ENCODE data around the gene RIPPLY1. TPM values are rescaled to one million over a fixed set of nuclear protein-coding genes. Genes with fewer than 3 reads are reported as not detected.

RIPPLY1 gene
- total RNA-seq (1 to 10 TPM in 1 of 2 donors, not detected in 1; 1.2 TPM), polyA plus RNA-seq (1 to 10 TPM; 3.0 TPM)

GRCh38 chrX:106903291-106903824 is at the start of gene RIPPLY1:
RIPPLY1 (minus strand) TSS chrX:106903341; CDS start chrX:106903287, 54 bp downstream.
- H3K4me3 ChIP-seq (ENCODE audit: low read depth in 1 of 3, low read length in 3 of 3): peak within 1 kb of the TSS in 1 of 3 donors; percentile 15
- H3K9ac ChIP-seq (ENCODE audit: low read depth in 1 of 2, low read length in 2 of 2): peak within 1 kb of the TSS in 1 of 2 donors; percentile 64
- no peaks in the 10 kb centered on the region for H3K27me3 ChIP-seq (ENCODE audit: control insufficient read depth in 4 of 4, insufficient read depth in 4 of 4, low read length in 3 of 4)
- WGBS: 67% methylated on average over 1 of the region's 1 CpG
- TF ChIP-seq FOXA1 (IDR thresholded peaks at IDR 0.05) (no peak), EGR1 (IDR thresholded peaks at IDR 0.05; ENCODE audit: low read depth in 2 of 2) (no peak), NR2F2 (IDR thresholded peaks at IDR 0.05) (no peak), TAF1 (conservative IDR thresholded peaks at IDR 0.05) (no peak)
- H3K27ac ChIP-seq (ENCODE audit: low read depth in 1 of 2, low read length in 2 of 2): peak within 1 kb of the TSS; percentile 85 to 95
- no peak for DNase-seq (ENCODE audit: low spot score)
- H3K9me3 ChIP-seq (ENCODE audit: control insufficient read depth in 4 of 4, low read length in 3 of 4): no peaks in the 10 kb centered on the region
- H3K4me1 ChIP-seq (ENCODE audit: control insufficient read depth in 4 of 4, insufficient read depth in 4 of 4, low read length in 3 of 4): peaks cover 3 to 49% (median 32%) of the 10 kb centered on the region in 4 donors
- no peaks in the 10 kb centered on the region for H3K36me3 ChIP-seq (ENCODE audit: control insufficient read depth in 4 of 4, insufficient read depth in 3 of 4, low read depth in 1 of 4, low read length in 3 of 4)

- H3K4me1 ChIP-seq (ENCODE audit: control insufficient read depth in 4 of 4, insufficient read depth in 4 of 4, low read length in 3 of 4): peaks cover 4 to 13% (median 8%) of the 10 kb centered on the region in 4 donors
- DNase-seq (ENCODE audit: low spot score): no peak
- 68% methylated on average over 2 of the region's 2 CpGs for WGBS
- TF ChIP-seq HNF4A (conservative IDR thresholded peaks at IDR 0.05) (no peak), MAX (IDR thresholded peaks at IDR 0.05) (no peak), GABPA (IDR thresholded peaks at IDR 0.05 in 1 of 2, conservative IDR thresholded peaks at IDR 0.05 in 1 of 2) (no peak), RXRA (IDR thresholded peaks at IDR 0.05) (no peak), YY1 (IDR thresholded peaks at IDR 0.05) (no peak), FOXA2 (IDR thresholded peaks at IDR 0.05) (no peak), SP1 (IDR thresholded peaks at IDR 0.05) (no peak), RAD21 (IDR thresholded peaks at IDR 0.05) (no peak), JUND (IDR thresholded peaks at IDR 0.05) (no peak), EGR1 (IDR thresholded peaks at IDR 0.05; ENCODE audit: low read depth in 2 of 2) (no peak), REST (IDR thresholded peaks at IDR 0.05) (no peak), NR2F2 (IDR thresholded peaks at IDR 0.05) (no peak), TAF1 (conservative IDR thresholded peaks at IDR 0.05) (no peak), FOXA1 (IDR thresholded peaks at IDR 0.05) (no peak)
- no peaks in the 10 kb centered on the region for H3K9me3 ChIP-seq (ENCODE audit: control insufficient read depth in 4 of 4, low read length in 3 of 4)
- no peak overlapping the region for H3K9ac ChIP-seq (ENCODE audit: low read depth in 1 of 2, low read length in 2 of 2)
- H3K36me3 ChIP-seq (ENCODE audit: control insufficient read depth in 4 of 4, insufficient read depth in 3 of 4, low read depth in 1 of 4, low read length in 3 of 4): no peaks in the 10 kb centered on the region
- no peak overlapping the region for H3K27ac ChIP-seq (ENCODE audit: low read depth in 1 of 2, low read length in 2 of 2)
- no peak overlapping the region for H3K4me3 ChIP-seq (ENCODE audit: low read depth in 1 of 3, low read length in 3 of 3)
- H3K27me3 ChIP-seq (ENCODE audit: control insufficient read depth in 4 of 4, insufficient read depth in 4 of 4, low read length in 3 of 4): peaks cover 0 to 2% (median 0%) of the 10 kb centered on the region in 4 donors
Measured at GRCh38 chrX:106952538-106952937, 49.4 kb upstream of the RIPPLY1 start.

- Histone ChIP-seq H3K9ac (ENCODE audit: low read depth in 1 of 2, low read length in 2 of 2) (no peak overlapping the region), H3K27ac (ENCODE audit: low read depth in 1 of 2, low read length in 2 of 2) (no peak overlapping the region), H3K27me3 (ENCODE audit: control insufficient read depth in 4 of 4, insufficient read depth in 4 of 4, low read length in 3 of 4) (peaks cover 0 to 2% (median 0%) of the 10 kb centered on the region in 4 donors), H3K36me3 (ENCODE audit: control insufficient read depth in 4 of 4, insufficient read depth in 3 of 4, low read depth in 1 of 4, low read length in 3 of 4) (no peaks in the 10 kb centered on the region), H3K9me3 (ENCODE audit: control insufficient read depth in 4 of 4, low read length in 3 of 4) (no peaks in the 10 kb centered on the region), H3K4me1 (ENCODE audit: control insufficient read depth in 4 of 4, insufficient read depth in 4 of 4, low read length in 3 of 4) (peaks cover 4 to 13% (median 8%) of the 10 kb centered on the region in 4 donors), H3K4me3 (ENCODE audit: low read depth in 1 of 3, low read length in 3 of 3) (no peak overlapping the region)
- 84% methylated on average over 3 of the region's 3 CpGs for WGBS
- no peak for DNase-seq (ENCODE audit: low spot score)
- TF ChIP-seq NR2F2 (IDR thresholded peaks at IDR 0.05) (no peak), TAF1 (conservative IDR thresholded peaks at IDR 0.05) (no peak), RXRA (IDR thresholded peaks at IDR 0.05) (no peak), MAX (IDR thresholded peaks at IDR 0.05) (no peak), ATF3 (IDR thresholded peaks at IDR 0.05) (no peak), CTCF (IDR thresholded peaks at IDR 0.05; ENCODE audit: low read depth, low read length, missing input control) (no peak), ZBTB33 (IDR thresholded peaks at IDR 0.05) (no peak), HNF4G (IDR thresholded peaks at IDR 0.05) (no peak), HNF4A (conservative IDR thresholded peaks at IDR 0.05) (no peak)
Measured at GRCh38 chrX:106952089-106952488, 48.9 kb upstream of the RIPPLY1 start.

All from liver (tissue), 9 donors.